SW480 (cell line): ENCODE measurements around the gene MAGI1.

Experiments used
- DNase-seq: peaks from one replicate; pipeline ENCODE4 v3.0.0-alpha.2; 2016; ENCODE audit warnings: low spot score

The MAGI1 gene

GRCh38 chr3:65318231-65318630 is 720.5 kb downstream of the MAGI1 start:
- no peak for DNase-seq

GRCh38 chr3:65314916-65315315 is 723.8 kb downstream of the MAGI1 start:
- DNase-seq, result no peak

GRCh38 chr3:65314269-65314668 is 724.4 kb downstream of the MAGI1 start:
- no peak for DNase-seq

GRCh38 chr3:65313666-65314065 is 725.1 kb downstream of the MAGI1 start:
- DNase-seq, result no peak

DNA sequence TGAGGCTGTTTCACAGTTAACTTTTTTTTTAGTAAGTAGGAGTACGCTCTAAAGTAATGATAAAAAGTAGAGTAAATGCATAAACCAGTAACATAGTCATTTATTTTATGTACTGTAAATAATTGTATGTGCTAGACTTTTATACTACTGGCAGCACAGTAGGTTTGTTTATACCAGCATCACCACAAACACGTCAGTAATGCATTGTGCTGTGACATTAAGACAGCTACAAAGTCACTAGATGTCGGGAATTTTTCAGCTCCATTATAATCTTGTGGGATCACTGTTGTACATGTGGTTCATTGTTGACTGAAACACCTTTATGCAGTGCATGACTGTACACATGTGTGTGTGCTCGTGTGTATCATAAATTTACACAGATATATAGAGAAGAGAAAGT is 732.9 kb downstream of the MAGI1 start:
- DNase-seq, result no peak
